SIG-M5 treated with dmso at 0.1 percent for 504 hours (cell line): ENCODE data around the gene RNLS.

Experiments used
- DNase-seq: peaks from one replicate; lab custom pipeline; 2025; ENCODE audit not compliant: unreplicated experiment; lab: John Stamatoyannopoulos, UW

The RNLS gene

GRCh38 chr10:88237896-88238614, 345.1 kb downstream of the RNLS start:
- no peak for DNase-seq

DNA sequence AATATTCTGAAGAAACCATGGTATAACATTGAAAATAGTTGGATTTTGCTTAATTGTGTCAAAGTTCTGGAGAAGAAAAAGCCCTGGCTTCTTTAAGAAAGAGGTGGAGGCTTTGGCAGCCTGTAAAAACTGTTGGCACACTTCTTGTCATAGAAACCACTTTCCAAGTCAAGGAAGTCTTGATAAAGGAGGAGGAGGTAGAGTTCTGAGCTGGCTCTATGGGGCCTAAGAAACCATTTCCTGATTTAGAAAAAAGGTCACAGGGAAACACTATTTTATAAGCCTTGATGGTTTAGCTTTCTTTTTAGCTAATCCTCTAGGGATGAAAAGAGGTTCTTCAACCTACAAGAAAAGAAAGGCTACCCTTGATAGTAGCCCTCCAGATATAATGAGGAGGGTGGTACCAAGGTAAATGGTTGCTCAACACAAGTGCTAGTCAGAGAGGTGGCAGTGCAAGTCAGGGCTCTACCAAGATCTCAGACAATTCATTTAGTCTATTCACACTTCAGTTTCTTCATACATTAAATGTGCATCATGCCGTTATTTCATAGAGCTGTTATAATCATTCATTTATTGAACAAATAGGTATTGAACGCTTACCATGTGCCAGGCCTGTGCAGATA, 346.9 kb downstream of the RNLS start:
- DNase-seq = no peak

- no peak for DNase-seq
These were observed 348.8 kb downstream of the RNLS start for GRCh38 chr10:88234297-88234696.

DNA sequence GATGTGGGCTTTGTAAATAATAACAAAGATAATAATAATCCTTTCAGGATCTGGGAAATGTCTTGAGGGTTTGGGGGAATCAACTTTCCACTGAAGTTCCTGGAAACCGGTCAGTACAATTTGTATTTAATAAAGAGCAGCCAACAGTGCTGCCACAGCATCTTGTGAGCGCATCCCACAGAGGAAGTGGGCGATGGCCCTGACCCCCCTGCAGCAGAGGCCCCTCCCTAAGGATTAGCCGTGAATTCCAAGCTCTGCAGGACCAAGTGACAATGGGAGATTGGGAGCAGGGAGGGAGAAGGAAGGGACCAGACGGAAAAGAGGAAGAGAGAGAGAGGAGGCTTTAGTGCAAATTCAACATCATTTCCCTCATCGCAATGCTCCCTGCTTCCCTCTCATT, 349.2 kb downstream of the RNLS start:
- DNase-seq = no peak

- DNase-seq = no peak
These were observed 350.1 kb downstream of the RNLS start for GRCh38 chr10:88232983-88233543.

- DNase-seq = no peak
These were observed 350.9 kb downstream of the RNLS start for GRCh38 chr10:88232029-88232895.

DNA sequence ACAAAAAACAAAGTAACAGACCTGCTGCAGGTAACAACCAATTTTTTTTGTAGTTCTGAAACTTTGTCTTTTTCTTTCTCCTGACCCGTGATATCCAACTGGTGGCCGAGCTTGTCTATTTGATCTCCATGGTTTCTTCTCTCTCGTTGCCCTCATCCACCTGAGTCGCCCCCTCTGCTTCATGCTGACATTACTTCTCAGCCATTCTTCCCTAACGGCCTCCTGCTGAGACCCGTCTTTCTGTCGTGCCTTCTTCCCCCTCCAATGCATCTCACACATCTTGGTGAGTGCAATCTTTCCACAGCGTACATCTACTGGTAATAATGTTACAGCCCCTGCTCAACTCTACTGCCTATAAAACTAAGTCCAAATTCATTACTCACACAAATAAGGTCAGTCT, 352.9 kb downstream of the RNLS start:
- DNase-seq = no peak

- no peak for DNase-seq
These were observed 355.0 kb downstream of the RNLS start for GRCh38 chr10:88228130-88228529.

DNA sequence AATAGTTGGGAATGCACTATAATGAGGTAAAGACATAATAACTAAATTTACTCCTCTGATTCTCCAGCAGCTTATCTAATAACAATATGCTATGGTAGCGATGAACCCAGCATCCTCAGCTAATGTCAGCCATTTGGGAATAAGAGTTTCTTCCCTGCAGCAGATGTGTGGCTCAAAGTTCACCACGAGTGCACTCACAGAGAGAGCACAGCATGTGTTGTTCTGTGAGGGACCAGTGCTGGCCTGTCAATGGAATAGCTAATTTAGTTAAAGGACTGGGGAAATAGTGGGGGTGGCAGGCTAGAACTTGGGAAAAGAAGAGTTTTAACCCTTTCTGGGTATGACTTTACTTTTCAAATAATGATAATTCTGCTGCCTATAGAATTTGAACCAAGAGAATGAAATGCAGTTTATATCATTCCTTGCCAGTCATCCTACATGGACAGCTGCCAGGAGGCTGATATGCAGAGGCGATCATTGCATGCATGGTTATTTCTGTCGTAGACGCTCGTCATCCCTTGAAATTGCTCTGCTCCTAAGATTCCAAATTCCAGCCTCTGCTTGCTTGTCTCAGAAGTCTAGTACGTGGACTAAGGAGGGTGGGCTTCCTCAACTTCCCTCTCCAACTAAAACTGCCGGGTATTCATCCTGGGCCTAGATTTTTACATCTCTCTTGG, 355.6 kb downstream of the RNLS start:
- DNase-seq = no peak

DNA sequence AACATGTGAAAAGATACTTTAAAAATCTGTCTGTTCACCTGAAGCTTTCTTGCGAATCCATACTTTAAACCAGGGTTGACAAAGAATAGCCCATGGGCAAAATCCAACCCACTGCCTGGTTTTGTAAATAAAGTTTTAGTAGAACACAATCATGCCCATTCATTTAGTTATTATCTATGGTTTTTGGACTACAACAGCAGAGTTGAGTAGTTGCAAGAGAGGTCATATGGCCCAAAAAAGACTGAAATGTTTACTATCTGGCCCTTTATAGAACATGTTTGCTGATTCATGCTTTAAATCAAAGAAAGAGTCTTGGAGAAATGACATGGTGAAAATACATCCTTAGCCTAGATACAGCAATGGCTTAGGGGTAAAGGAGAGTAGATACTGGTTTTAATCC, 356.2 kb downstream of the RNLS start:
- DNase-seq = no peak

GRCh38 chr10:88226071-88226659, 357.0 kb downstream of the RNLS start:
- no peak for DNase-seq
